Esophagus muscularis mucosa (tissue), 4 donors: ENCODE data around the gene LGALS7B. TPM values are rescaled to one million over a fixed set of nuclear protein-coding genes. Genes with fewer than 3 reads are reported as not detected.
"Not testable (repeated sequence)": the region's sequence is repeated elsewhere in the genome, so short reads cannot be mapped to it uniquely, and the experiment has no call there.

Experiments used
- DNase-seq: peaks from one replicate; pipeline ENCODE4 v3.0.0-alpha.2; 2017; ENCODE audit errors: extremely low spot score
- H3K27ac ChIP-seq, 4 donors: fragments of 200-600 bp; sonication (generic); replicated peaks in 1 of 4; 1 replicate in 3 of 4; 2 replicates in 1 of 4; pipeline ENCODE4 v1.5.1; 2016 to 2019; ENCODE audit warnings: mild to moderate bottlenecking in 1 of 4
- H3K27me3 ChIP-seq, 4 donors: fragments of 200-600 bp; sonication (generic); one replicate each; pipeline versions ENCODE4 v1.5.1 to v1.6.0; 2016 to 2019
- H3K36me3 ChIP-seq, 4 donors: fragments of 200-600 bp; sonication (generic); one replicate each; pipeline ENCODE4 v1.5.1; 2016 to 2019
- H3K4me1 ChIP-seq, 4 donors: fragments of 200-600 bp; sonication (generic); one replicate each; pipeline ENCODE4 v1.5.1; 2016 to 2019
- H3K4me3 ChIP-seq, 4 donors: fragments of 200-600 bp; sonication (generic); 1 replicate in 2 of 4; 2 replicates in 2 of 4; pipeline ENCODE4 v1.5.1; 2016 to 2019; ENCODE audit warnings: mild to moderate bottlenecking in 4 of 4, moderate library complexity in 1 of 4
- H3K9me3 ChIP-seq, 4 donors: fragments of 200-600 bp; sonication (generic); 1 replicate in 3 of 4; 2 replicates in 1 of 4; pipeline ENCODE4 v1.5.1; 2016 to 2019
- EP300 ChIP-seq: sonication (generic); formaldehyde crosslinking; IDR thresholded peaks from one replicate; pipeline ENCODE4 v1.6.1; 2017; ENCODE audit warnings: antibody characterized with exemption
- POLR2A ChIP-seq: fragments of 450-650 bp; IDR thresholded peaks from one replicate; pipeline ENCODE4 v1.6.1; 2017; ENCODE audit warnings: antibody characterized with exemption, moderate library complexity, mild to moderate bottlenecking, low read depth
- POLR2AphosphoS5 ChIP-seq, 2 donors: sonication (generic); formaldehyde crosslinking; IDR thresholded peaks; one replicate each; pipeline ENCODE4 v1.6.1; 2017; ENCODE audit warnings: antibody characterized with exemption in 2 of 2
- WGBS: methylation state at CpG from one replicate; pipeline ENCODE4 v1.1.5; 2018; 5-methylcytosine and 5-hydroxymethylcytosine counted together
- intact Hi-C: fragments of 100-400 bp; cut with DNase I; formaldehyde crosslinking; loops from one replicate; pipeline ENCODE4 v1.15.1; 2023
- total RNA-seq, 4 donors: library from RNA; depleted of rRNA; stranded (reverse); fragments of >200 nt; gene quantifications; one replicate each; pipeline versions ENCODE4 v1.1.0 to v1.2.1, GENCODE V29; 2016
- TF ChIP-seq, protein P1 (sequence below), 3 experiments: fragments of 200-600 bp in 2 of 3; fragments of 450-650 bp in 1 of 3; sonication (generic) in 2 of 3; IDR thresholded peaks; one replicate each; pipeline ENCODE4 v1.5.1; 2017 to 2019; ENCODE audit warnings: antibody characterized with exemption in 3 of 3, mild to moderate bottlenecking in 2 of 3, moderate library complexity in 1 of 3

LGALS7B gene
- total RNA-seq, 4 donors from 2014 or later = not detected

DNA sequence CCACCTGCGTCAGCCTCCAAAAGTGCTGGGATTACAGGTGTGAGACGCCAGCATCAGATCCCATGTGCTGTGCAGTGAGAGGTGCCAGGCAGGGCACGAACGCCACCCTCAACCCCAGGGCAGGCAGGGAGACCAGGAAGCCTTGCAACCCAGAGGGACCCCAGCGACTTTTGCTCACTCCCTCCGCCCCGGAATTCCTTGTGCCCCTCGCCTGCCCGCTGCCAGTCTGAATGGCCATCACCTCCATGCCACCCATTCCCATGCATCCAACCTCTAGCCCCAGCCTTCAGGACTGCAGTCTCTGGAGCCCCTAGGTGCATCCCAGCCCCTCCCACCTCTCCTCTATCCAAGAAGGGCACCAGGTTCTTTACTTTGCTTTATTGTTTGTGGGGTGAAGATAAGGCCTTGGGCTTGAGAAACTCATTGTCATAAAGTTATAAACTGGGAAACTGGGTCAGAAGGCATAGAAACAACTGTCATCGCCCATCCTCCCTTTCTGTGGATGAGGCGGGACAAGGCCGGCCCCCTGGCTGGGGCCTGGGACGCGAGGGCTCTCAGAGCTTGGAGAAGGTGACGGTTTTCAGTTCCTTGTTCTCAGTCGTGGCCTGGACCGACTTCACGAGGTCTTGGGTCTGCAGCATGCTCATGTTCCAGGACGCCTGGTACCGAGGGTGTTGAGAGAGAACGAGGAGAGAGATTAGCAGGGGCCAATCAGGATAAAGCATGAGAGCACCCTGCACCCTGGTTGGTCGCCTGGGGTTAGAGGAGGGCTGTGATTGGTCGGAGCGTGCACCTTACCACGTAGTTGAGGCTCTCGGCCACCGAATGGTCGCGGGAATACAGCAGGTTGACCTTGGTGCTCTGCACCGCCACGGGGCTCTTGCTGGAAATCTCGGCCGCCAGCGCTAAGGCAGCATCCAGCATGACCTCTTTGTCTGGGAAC lies 26.3 kb downstream of the LGALS7B start:
- peaks cover 28 to 49% (median 39%) of the 10 kb centered on the region in 4 donors for H3K36me3 ChIP-seq
- WGBS = 88% methylated on average over 29 of the region's 34 CpGs
- H3K4me1 ChIP-seq = peaks cover 0 to 6% (median 0%) of the 10 kb centered on the region in 4 donors
- no peaks in the 10 kb centered on the region for H3K27me3 ChIP-seq
- no peak overlapping the region for H3K27ac ChIP-seq
- no peak for DNase-seq
- H3K4me3 ChIP-seq = no peak overlapping the region
- TF ChIP-seq, protein P1, sequence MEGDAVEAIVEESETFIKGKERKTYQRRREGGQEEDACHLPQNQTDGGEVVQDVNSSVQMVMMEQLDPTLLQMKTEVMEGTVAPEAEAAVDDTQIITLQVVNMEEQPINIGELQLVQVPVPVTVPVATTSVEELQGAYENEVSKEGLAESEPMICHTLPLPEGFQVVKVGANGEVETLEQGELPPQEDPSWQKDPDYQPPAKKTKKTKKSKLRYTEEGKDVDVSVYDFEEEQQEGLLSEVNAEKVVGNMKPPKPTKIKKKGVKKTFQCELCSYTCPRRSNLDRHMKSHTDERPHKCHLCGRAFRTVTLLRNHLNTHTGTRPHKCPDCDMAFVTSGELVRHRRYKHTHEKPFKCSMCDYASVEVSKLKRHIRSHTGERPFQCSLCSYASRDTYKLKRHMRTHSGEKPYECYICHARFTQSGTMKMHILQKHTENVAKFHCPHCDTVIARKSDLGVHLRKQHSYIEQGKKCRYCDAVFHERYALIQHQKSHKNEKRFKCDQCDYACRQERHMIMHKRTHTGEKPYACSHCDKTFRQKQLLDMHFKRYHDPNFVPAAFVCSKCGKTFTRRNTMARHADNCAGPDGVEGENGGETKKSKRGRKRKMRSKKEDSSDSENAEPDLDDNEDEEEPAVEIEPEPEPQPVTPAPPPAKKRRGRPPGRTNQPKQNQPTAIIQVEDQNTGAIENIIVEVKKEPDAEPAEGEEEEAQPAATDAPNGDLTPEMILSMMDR (IDR thresholded peaks at IDR 0.05) = no peak
- TF ChIP-seq POLR2A = no peak
- no peak for TF ChIP-seq EP300
- TF ChIP-seq POLR2AphosphoS5 (IDR thresholded peaks at IDR 0.05) = peak in 1 of 2 donors; percentile 13
- H3K9me3 ChIP-seq = no peaks in the 10 kb centered on the region
- intact Hi-C loops = no loop called here

DNA sequence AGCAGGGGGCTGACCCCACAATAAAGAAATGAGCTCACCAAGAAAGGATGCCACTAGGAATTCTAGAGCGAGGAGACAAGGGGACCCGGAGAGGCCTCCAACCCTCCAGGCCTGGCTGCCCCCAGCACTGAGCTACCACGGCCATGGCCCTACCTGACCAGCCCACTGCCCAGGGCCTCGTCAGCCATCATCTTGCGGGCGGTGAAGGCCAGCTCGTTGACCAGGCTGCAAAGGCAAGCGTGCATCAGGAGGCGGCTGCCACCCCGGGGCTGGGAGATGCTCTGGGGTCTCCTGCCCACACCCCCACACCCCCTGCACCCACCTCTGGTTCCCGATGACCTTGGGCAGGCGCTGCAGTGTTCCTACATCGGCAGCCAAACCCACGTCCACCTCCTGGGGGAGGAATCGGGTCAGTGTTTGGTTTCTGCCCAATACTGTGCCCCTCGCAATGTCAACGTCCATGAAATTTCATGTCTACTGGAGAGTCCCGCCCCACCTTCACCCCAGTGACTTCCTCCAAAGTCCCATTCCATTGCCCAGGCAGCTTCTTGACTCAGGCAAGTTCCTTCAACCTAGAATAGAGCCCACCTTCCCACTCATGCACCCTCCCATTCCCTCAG lies 27.2 kb downstream of the LGALS7B start:
- DNase-seq = no peak
- Histone ChIP-seq H3K36me3 (peaks cover 33 to 58% (median 47%) of the 10 kb centered on the region in 4 donors), H3K4me3 (no peak overlapping the region), H3K9me3 (no peaks in the 10 kb centered on the region), H3K4me1 (peaks cover 0 to 9% (median 3%) of the 10 kb centered on the region in 4 donors), H3K27me3 (no peaks in the 10 kb centered on the region), H3K27ac (no peak overlapping the region)
- no peak for TF ChIP-seq POLR2AphosphoS5 (IDR thresholded peaks at IDR 0.05)
- WGBS = 89% methylated on average over 7 of the region's 18 CpGs
- intact Hi-C loops = no loop called here

DNA sequence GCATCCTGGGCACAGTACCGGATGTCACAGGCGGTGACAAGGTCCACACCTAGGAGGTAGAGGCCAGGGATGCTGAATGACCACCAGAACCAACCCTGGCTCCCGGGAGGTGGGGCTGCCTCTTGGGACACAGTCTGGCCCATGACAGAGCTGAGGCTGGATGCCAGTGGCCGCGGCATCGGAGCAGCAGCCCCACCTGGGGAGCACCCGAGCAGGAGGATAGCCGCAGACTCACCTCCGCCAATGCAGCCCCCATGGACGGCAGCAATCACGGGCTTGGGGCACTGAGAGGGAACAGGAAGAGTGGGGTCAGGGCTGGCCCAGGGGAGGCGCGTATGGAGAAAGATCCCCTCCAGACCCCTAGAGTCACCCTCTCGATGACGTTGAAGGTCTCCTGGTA lies 28.1 kb downstream of the LGALS7B start:
- Histone ChIP-seq H3K4me1 (peaks cover 0 to 9% (median 3%) of the 10 kb centered on the region in 4 donors), H3K27me3 (no peaks in the 10 kb centered on the region), H3K9me3 (no peaks in the 10 kb centered on the region), H3K27ac (no peak overlapping the region), H3K36me3 (peaks cover 33 to 66% (median 54%) of the 10 kb centered on the region in 4 donors), H3K4me3 (no peak overlapping the region)
- TF ChIP-seq POLR2A = no peak
- TF ChIP-seq POLR2AphosphoS5 (IDR thresholded peaks at IDR 0.05) = no peak
- TF ChIP-seq, protein P1 (IDR thresholded peaks at IDR 0.05) = no peak
- no peak for TF ChIP-seq EP300
- DNase-seq = no peak
- intact Hi-C loops = no loop called here
- WGBS = 93% methylated on average over 4 of the region's 15 CpGs

DNA sequence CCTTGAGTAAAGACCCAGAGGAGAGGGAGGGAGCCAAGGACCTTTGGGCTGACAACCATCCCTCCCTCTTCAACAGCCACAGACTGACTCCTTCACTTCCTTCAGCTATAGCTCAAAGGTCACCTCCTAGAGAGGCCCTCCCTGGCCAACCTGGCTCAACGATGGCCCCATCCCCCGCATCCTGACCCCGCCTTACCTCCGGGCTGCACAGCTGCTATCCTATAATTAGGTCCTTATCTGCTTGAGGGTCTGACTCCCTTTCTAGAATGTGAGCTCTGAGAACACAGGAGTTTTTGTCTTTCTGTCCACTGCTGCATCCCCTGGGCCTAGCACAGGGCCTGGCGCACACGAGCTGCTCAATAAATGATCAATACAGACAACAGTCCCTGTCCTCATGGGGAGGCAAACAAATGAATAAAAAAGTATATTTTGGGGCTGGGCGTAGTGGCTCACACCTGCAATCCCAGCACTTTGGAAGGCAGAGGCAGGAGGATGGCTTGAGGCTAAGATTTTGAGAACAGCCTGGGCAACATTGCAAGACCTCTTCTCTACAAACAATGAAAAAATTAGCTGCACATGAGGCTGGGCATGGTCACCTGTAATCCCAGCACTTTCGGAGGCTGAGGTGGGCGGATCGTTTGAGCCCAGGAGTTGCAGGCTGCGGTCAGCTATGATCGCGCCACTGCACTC lies 30.4 kb downstream of the LGALS7B start:
- H3K4me3 ChIP-seq = no peak overlapping the region
- H3K4me1 ChIP-seq = peaks cover 0 to 9% (median 3%) of the 10 kb centered on the region in 4 donors
- TF ChIP-seq, protein P1 (IDR thresholded peaks at IDR 0.05) = no peak
- DNase-seq = no peak
- 91% methylated on average over 13 of the region's 13 CpGs for WGBS
- peaks cover 33 to 85% (median 74%) of the 10 kb centered on the region in 4 donors for H3K36me3 ChIP-seq
- H3K27me3 ChIP-seq = no peaks in the 10 kb centered on the region
- intact Hi-C loops = no loop called here
- no peaks in the 10 kb centered on the region for H3K9me3 ChIP-seq
- H3K27ac ChIP-seq = no peak overlapping the region

DNA sequence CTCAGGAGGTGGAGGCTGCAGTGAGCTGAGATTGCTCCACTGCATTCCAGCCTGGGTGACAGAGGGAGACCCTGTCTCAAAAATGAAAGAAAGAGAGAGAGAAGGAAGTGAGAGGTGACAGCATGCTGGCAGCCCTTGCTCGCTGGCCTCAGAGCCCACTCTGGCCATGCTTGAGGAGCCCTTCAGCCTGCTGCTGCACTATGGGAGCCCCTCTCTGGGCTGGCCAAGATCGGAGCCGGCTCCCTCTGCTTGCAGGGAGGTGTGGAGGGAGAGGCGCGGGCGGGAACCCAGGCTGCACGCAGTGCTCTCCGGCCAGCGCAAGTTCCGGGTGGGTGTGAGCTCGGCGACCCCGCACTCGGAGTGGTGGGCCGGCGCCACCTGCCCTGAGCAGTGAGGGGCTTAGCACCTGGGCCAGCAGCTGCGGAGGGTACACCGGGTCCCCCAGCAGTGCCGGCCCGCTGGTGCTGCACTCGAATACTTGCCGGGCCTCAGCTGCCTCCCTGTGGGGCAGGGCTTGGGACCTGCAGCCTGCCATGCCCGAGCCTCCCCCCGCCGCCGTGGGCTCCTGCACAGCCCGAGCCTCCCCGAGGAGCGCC lies 32.3 kb downstream of the LGALS7B start:
- peaks cover 20 to 78% (median 66%) of the 10 kb centered on the region in 4 donors for H3K36me3 ChIP-seq
- peaks cover 0 to 10% (median 6%) of the 10 kb centered on the region in 4 donors for H3K4me1 ChIP-seq
- H3K4me3 ChIP-seq, H3K27me3 ChIP-seq, DNase-seq, intact Hi-C loops, H3K9me3 ChIP-seq, H3K27ac ChIP-seq: not testable (repeated sequence)
- 92% methylated on average over 5 of the region's 29 CpGs for WGBS

DNA sequence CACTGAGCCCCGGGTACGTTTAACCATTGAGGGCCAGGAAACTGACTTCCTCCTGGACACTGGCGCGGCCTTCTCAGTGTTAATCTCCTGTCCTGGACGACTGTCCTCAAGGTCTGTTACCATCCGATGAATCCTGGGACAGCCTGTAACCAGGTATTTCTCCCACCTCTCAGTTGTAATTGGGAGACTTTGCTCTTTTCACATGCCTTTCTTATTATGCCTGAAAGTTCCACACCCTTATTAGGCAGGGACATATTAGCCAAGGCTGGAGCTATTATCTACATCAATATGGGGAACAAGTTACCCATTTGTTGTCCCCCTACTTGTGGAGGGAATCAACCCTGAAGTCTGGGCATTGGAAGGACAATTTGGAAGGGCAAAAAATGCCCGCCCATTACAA lies 36.9 kb downstream of the LGALS7B start:
- intact Hi-C loops, H3K27ac ChIP-seq, H3K27me3 ChIP-seq, DNase-seq, H3K9me3 ChIP-seq, H3K4me3 ChIP-seq: not testable (repeated sequence)
- H3K36me3 ChIP-seq = peaks cover 15 to 82% (median 74%) of the 10 kb centered on the region in 4 donors
- whole genome bisulfite sequencing = 88% methylated on average over 7 of the region's 7 CpGs
- peaks cover 19 to 39% (median 28%) of the 10 kb centered on the region in 4 donors for H3K4me1 ChIP-seq
